ENCODE results near the gene TRO. TPM values are rescaled to one million over a fixed set of nuclear protein-coding genes. Genes with fewer than 3 reads are reported as not detected.

TRO gene
- total and polyA plus RNA-seq, 2 of the 13 experiments (the other 11 are each of a cell fraction or from before 2014, with no cell fraction given), result 13.8 to 25.4 TPM

DNA sequence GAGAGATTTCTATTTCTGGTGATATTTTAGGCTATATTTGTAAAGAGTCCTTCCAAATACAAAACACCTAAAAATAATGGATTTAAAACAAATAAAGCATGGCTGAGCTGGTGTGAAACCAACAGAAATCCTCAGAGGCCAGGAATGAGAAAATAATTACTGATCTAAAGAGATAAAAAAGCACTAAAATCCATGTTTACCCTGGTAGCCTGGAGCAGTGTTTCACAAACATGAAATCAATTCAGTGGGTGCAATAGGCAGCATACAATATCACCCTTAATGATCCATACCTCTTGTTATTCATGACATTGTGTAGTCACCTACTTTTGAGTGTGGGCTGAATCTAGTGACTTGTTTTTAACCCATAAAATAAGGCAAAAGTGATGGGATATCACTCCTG lies 58.8 kb downstream of the TRO start (continued):
- TF ChIP-seq, protein P1, sequence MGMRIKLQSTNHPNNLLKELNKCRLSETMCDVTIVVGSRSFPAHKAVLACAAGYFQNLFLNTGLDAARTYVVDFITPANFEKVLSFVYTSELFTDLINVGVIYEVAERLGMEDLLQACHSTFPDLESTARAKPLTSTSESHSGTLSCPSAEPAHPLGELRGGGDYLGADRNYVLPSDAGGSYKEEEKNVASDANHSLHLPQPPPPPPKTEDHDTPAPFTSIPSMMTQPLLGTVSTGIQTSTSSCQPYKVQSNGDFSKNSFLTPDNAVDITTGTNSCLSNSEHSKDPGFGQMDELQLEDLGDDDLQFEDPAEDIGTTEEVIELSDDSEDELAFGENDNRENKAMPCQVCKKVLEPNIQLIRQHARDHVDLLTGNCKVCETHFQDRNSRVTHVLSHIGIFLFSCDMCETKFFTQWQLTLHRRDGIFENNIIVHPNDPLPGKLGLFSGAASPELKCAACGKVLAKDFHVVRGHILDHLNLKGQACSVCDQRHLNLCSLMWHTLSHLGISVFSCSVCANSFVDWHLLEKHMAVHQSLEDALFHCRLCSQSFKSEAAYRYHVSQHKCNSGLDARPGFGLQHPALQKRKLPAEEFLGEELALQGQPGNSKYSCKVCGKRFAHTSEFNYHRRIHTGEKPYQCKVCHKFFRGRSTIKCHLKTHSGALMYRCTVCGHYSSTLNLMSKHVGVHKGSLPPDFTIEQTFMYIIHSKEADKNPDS (CRISPR knock-in tag; IDR thresholded peaks at IDR 0.05), result no peak
- TF ChIP-seq YY1 (IDR thresholded peaks at IDR 0.05; ENCODE audit: insufficient read depth, insufficient replicate concordance, low read depth, low read length), result no peak
- no peak for TF ChIP-seq ATF1 (CRISPR knock-in tag; IDR thresholded peaks at IDR 0.05)
- TF ChIP-seq ZNF670 (CRISPR knock-in tag; IDR thresholded peaks at IDR 0.05; ENCODE audit: borderline replicate concordance), result no peak
- no peak for TF ChIP-seq MEIS2 (CRISPR knock-in tag; IDR thresholded peaks at IDR 0.05)
- TF ChIP-seq FOXP1 (IDR thresholded peaks at IDR 0.05), result no peak
- TF ChIP-seq FOXP1 (CRISPR knock-in tag; IDR thresholded peaks at IDR 0.05), result no peak
- TF ChIP-seq ZMAT3 (CRISPR knock-in tag; conservative IDR thresholded peaks at IDR 0.05), result no peak
- TF ChIP-seq, protein P2, sequence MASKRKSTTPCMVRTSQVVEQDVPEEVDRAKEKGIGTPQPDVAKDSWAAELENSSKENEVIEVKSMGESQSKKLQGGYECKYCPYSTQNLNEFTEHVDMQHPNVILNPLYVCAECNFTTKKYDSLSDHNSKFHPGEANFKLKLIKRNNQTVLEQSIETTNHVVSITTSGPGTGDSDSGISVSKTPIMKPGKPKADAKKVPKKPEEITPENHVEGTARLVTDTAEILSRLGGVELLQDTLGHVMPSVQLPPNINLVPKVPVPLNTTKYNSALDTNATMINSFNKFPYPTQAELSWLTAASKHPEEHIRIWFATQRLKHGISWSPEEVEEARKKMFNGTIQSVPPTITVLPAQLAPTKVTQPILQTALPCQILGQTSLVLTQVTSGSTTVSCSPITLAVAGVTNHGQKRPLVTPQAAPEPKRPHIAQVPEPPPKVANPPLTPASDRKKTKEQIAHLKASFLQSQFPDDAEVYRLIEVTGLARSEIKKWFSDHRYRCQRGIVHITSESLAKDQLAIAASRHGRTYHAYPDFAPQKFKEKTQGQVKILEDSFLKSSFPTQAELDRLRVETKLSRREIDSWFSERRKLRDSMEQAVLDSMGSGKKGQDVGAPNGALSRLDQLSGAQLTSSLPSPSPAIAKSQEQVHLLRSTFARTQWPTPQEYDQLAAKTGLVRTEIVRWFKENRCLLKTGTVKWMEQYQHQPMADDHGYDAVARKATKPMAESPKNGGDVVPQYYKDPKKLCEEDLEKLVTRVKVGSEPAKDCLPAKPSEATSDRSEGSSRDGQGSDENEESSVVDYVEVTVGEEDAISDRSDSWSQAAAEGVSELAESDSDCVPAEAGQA (IDR thresholded peaks at IDR 0.05; ENCODE audit: low read depth), result no peak
- TF ChIP-seq, protein P2 (CRISPR knock-in tag; IDR thresholded peaks at IDR 0.05; ENCODE audit: borderline replicate concordance), result no peak
- TF ChIP-seq ZNF329 (CRISPR knock-in tag; IDR thresholded peaks at IDR 0.05; ENCODE audit: low read depth), result no peak

All from HepG2 (cell line).